BLaER1 treated with 17β-estradiol and CSF1 and Interleukin-3, amounts not matched to agents 10 nM and 100 nM (cell line): Measurements from ENCODE around the gene CD34.

Experiments
- H3K27ac ChIP-seq, 11 experiments: shearing (Covaris generic); formaldehyde crosslinking; 2 replicates each; pipeline ENCODE4 v1.8.1; 2022
- H3K27me3 ChIP-seq, 11 experiments: shearing (Covaris generic); formaldehyde crosslinking; 2 replicates each; pipeline ENCODE4 v1.8.1; 2022
- H3K36me3 ChIP-seq, 11 experiments: shearing (Covaris generic); formaldehyde crosslinking; 2 replicates each; pipeline ENCODE4 v1.8.1; 2022
- H3K4me1 ChIP-seq, 10 experiments: shearing (Covaris generic); formaldehyde crosslinking; 2 replicates each; pipeline ENCODE4 v1.8.1; 2022
- H3K4me2 ChIP-seq, 11 experiments: shearing (Covaris generic); formaldehyde crosslinking; 2 replicates each; pipeline ENCODE4 v1.8.1; 2022
- H3K4me3 ChIP-seq, 10 experiments: shearing (Covaris generic); formaldehyde crosslinking; 2 replicates each; pipeline ENCODE4 v1.8.1; 2022
- H3K9ac ChIP-seq, 11 experiments: shearing (Covaris generic); formaldehyde crosslinking; 2 replicates each; pipeline ENCODE4 v1.8.1; 2022
- H3K9me3 ChIP-seq, 11 experiments: shearing (Covaris generic); formaldehyde crosslinking; replicated peaks in 1 of 11; 2 replicates each; pipeline ENCODE4 v1.8.1; 2022
- H4K20me1 ChIP-seq, 11 experiments: shearing (Covaris generic); formaldehyde crosslinking; 2 replicates each; pipeline ENCODE4 v1.8.1; 2022
- Cebpa-rat ChIP-seq, 11 experiments: shearing (Covaris generic); IDR thresholded peaks; 2 replicates each; pipeline ENCODE4 v1.8.1; 2022

Gene CD34

GRCh38 chr1:207923121-207923520 is 12.2 kb upstream of the CD34 start:
- H3K4me1 ChIP-seq: peaks cover 43 to 71% (median 62%) of the 10 kb centered on the region in 10 experiments
- no peak overlapping the region for H3K27ac ChIP-seq
- no peak for TF ChIP-seq Cebpa-rat (IDR thresholded peaks at IDR 0.05)
- no peaks in the 10 kb centered on the region for H3K36me3 ChIP-seq
- H3K9ac ChIP-seq: no peak overlapping the region
- no peak overlapping the region; a peak in 1 of 20 replicates for H3K4me3 ChIP-seq
- 0 out of 22 replicates have a peak, but pooled peaks cover 0 to 6% (median 0%) of the 10 kb centered on the region in 11 experiments for H3K27me3 ChIP-seq
- H3K9me3 ChIP-seq: no peaks in the 10 kb centered on the region
- H4K20me1 ChIP-seq: no peaks in the 10 kb centered on the region
- peak overlapping the region; percentile 59 to 81 (median 75) for H3K4me2 ChIP-seq

GRCh38 chr1:207922554-207922953 is 11.6 kb upstream of the CD34 start:
- Histone ChIP-seq H3K27ac (no peak overlapping the region), H3K4me3 (no peak overlapping the region), H3K9ac (no peak overlapping the region), H3K36me3 (no peaks in the 10 kb centered on the region), H3K4me2 (peak overlapping the region; percentile 59 to 81 (median 75)), H3K9me3 (0 out of 22 replicates have a peak, but pooled peaks cover 0 to under 1% (median 0%) of the 10 kb centered on the region in 11 experiments), H3K4me1 (peaks cover 43 to 77% (median 67%) of the 10 kb centered on the region in 10 experiments), H4K20me1 (no peaks in the 10 kb centered on the region), H3K27me3 (0 out of 22 replicates have a peak, but pooled peaks cover 0 to 6% (median 0%) of the 10 kb centered on the region in 11 experiments)
- no peak for TF ChIP-seq Cebpa-rat (IDR thresholded peaks at IDR 0.05)

- Histone ChIP-seq H3K4me1 (peaks cover 43 to 84% (median 73%) of the 10 kb centered on the region in 10 experiments), H3K4me2 (peak overlapping the region in 4 of 11 experiments; percentile 83 to 89 (median 86); a peak in 5 of 22 replicates), H3K4me3 (no peak overlapping the region), H4K20me1 (no peaks in the 10 kb centered on the region), H3K27me3 (0 out of 22 replicates have a peak, but pooled peaks cover 0 to 6% (median 0%) of the 10 kb centered on the region in 11 experiments), H3K36me3 (no peaks in the 10 kb centered on the region), H3K9ac (no peak overlapping the region), H3K9me3 (0 out of 22 replicates have a peak, but pooled peaks cover 0 to 6% (median 0%) of the 10 kb centered on the region in 11 experiments), H3K27ac (no peak overlapping the region)
- TF ChIP-seq Cebpa-rat (IDR thresholded peaks at IDR 0.05): no peak
Observed at GRCh38 chr1:207921321-207921720, 10.4 kb upstream of the CD34 start.

- no peak overlapping the region; a peak in 2 of 22 replicates for H3K27ac ChIP-seq
- H3K9ac ChIP-seq: no peak overlapping the region
- H3K27me3 ChIP-seq: 0 out of 22 replicates have a peak, but pooled peaks cover 0 to 6% (median 0%) of the 10 kb centered on the region in 11 experiments
- peak overlapping the region; percentile 61 to 89 (median 80) for H3K4me2 ChIP-seq
- H3K4me1 ChIP-seq: peaks cover 43 to 84% (median 73%) of the 10 kb centered on the region in 10 experiments
- H3K9me3 ChIP-seq: 0 out of 22 replicates have a peak, but pooled peaks cover 0 to 6% (median 0%) of the 10 kb centered on the region in 11 experiments
- H3K4me3 ChIP-seq: no peak overlapping the region
- no peak for TF ChIP-seq Cebpa-rat (IDR thresholded peaks at IDR 0.05)
- no peaks in the 10 kb centered on the region for H3K36me3 ChIP-seq
- no peaks in the 10 kb centered on the region for H4K20me1 ChIP-seq
Observed at GRCh38 chr1:207920444-207921021, 9.6 kb upstream of the CD34 start.

- 0 out of 22 replicates have a peak, but pooled peaks cover 0 to 6% (median 0%) of the 10 kb centered on the region in 11 experiments for H3K27me3 ChIP-seq
- H3K9ac ChIP-seq: no peak overlapping the region
- no peak for TF ChIP-seq Cebpa-rat (IDR thresholded peaks at IDR 0.05)
- 0 out of 22 replicates have a peak, but pooled peaks cover 0 to 6% (median 0%) of the 10 kb centered on the region in 11 experiments for H3K9me3 ChIP-seq
- H3K4me3 ChIP-seq: no peak overlapping the region; a peak in 1 of 20 replicates
- peak overlapping the region; percentile 61 to 89 (median 80) for H3K4me2 ChIP-seq
- H3K27ac ChIP-seq: peak overlapping the region in 5 of 11 experiments; percentile 12 to 66 (median 54); a peak in 4 of 22 replicates
- peaks cover 43 to 77% (median 68%) of the 10 kb centered on the region in 10 experiments for H3K4me1 ChIP-seq
- no peaks in the 10 kb centered on the region for H4K20me1 ChIP-seq
- no peaks in the 10 kb centered on the region for H3K36me3 ChIP-seq
Observed at GRCh38 chr1:207919523-207920170, 8.7 kb upstream of the CD34 start.

- H3K9ac ChIP-seq: peak overlapping the region in 2 of 11 experiments; percentile 3 to 10; a peak in 3 of 22 replicates
- H3K4me2 ChIP-seq: peak overlapping the region; percentile 61 to 89 (median 80)
- H3K27ac ChIP-seq: peak overlapping the region in 7 of 11 experiments; percentile 11 to 66 (median 46); a peak in 9 of 22 replicates
- peaks cover 0 to 6% (median 0%) of the 10 kb centered on the region in 11 experiments; a peak in 2 of 22 replicates for H3K27me3 ChIP-seq
- peak overlapping the region in 5 of 10 experiments; percentile 4 to 29 (median 19); a peak in 6 of 20 replicates for H3K4me3 ChIP-seq
- H4K20me1 ChIP-seq: no peaks in the 10 kb centered on the region
- no peaks in the 10 kb centered on the region for H3K36me3 ChIP-seq
- peaks cover 38 to 66% (median 57%) of the 10 kb centered on the region in 10 experiments for H3K4me1 ChIP-seq
- H3K9me3 ChIP-seq: 0 out of 22 replicates have a peak, but pooled peaks cover 0 to 6% (median 0%) of the 10 kb centered on the region in 11 experiments
- TF ChIP-seq Cebpa-rat (IDR thresholded peaks at IDR 0.05): no peak
Observed at GRCh38 chr1:207918581-207918980, 7.7 kb upstream of the CD34 start.

GRCh38 chr1:207918011-207918410 is 7.1 kb upstream of the CD34 start:
- Histone ChIP-seq H3K9me3 (peaks cover 0 to 6% (median 0%) of the 10 kb centered on the region in 11 experiments; a peak in 1 of 22 replicates), H3K9ac (peak overlapping the region in 2 of 11 experiments; percentile 3 to 10; a peak in 2 of 22 replicates), H3K4me3 (peak overlapping the region in 2 of 10 experiments; percentile 4 to 29; a peak in 2 of 20 replicates), H3K27me3 (peaks cover 4 to 11% (median 5%) of the 10 kb centered on the region in 11 experiments; a peak in 21 of 22 replicates), H3K4me1 (peaks cover 33 to 61% (median 52%) of the 10 kb centered on the region in 10 experiments), H3K27ac (peak overlapping the region in 6 of 11 experiments; percentile 11 to 66 (median 50); a peak in 8 of 22 replicates), H3K4me2 (peak overlapping the region; percentile 61 to 89 (median 80); a peak in 21 of 22 replicates), H4K20me1 (no peaks in the 10 kb centered on the region), H3K36me3 (no peaks in the 10 kb centered on the region)
- TF ChIP-seq Cebpa-rat (IDR thresholded peaks at IDR 0.05): no peak

- Histone ChIP-seq H3K9ac (no peak overlapping the region), H3K36me3 (no peaks in the 10 kb centered on the region), H3K4me2 (peak overlapping the region in 8 of 11 experiments; percentile 78 to 89 (median 84); a peak in 11 of 22 replicates), H3K9me3 (peaks cover 0 to 9% (median 0%) of the 10 kb centered on the region in 11 experiments; a peak in 1 of 22 replicates), H3K4me1 (peaks cover 26 to 51% (median 42%) of the 10 kb centered on the region in 10 experiments), H3K27me3 (peaks cover 13 to 20% (median 14%) of the 10 kb centered on the region in 11 experiments), H4K20me1 (no peaks in the 10 kb centered on the region), H3K27ac (no peak overlapping the region; a peak in 1 of 22 replicates), H3K4me3 (no peak overlapping the region)
- no peak for TF ChIP-seq Cebpa-rat (IDR thresholded peaks at IDR 0.05)
Observed at GRCh38 chr1:207917080-207917479, 6.2 kb upstream of the CD34 start.
